GM18505 (cell line): ENCODE measurements around the gene SCAMP1.
A peak's percentile ranks its signal among the peaks of the same experiment; 100 is the strongest.
"Not testable (repeated sequence)": the region's sequence is repeated elsewhere in the genome, so short reads cannot be mapped to it uniquely, and the experiment has no call there.

Experiments
- ATAC-seq: cut with Tn5 transposase; IDR thresholded peaks from one replicate; pipeline ENCODE4 v1.9.1; 2021; ENCODE audit not compliant: unreplicated experiment
- POLR2A ChIP-seq: IDR thresholded peaks from 4 replicates; pipeline ENCODE4 v1.6.1; 2011; ENCODE audit warnings: borderline replicate concordance; ENCODE audit not compliant: insufficient read depth, insufficient read length; ENCODE audit errors: extremely low read depth

SCAMP1 gene

DNA sequence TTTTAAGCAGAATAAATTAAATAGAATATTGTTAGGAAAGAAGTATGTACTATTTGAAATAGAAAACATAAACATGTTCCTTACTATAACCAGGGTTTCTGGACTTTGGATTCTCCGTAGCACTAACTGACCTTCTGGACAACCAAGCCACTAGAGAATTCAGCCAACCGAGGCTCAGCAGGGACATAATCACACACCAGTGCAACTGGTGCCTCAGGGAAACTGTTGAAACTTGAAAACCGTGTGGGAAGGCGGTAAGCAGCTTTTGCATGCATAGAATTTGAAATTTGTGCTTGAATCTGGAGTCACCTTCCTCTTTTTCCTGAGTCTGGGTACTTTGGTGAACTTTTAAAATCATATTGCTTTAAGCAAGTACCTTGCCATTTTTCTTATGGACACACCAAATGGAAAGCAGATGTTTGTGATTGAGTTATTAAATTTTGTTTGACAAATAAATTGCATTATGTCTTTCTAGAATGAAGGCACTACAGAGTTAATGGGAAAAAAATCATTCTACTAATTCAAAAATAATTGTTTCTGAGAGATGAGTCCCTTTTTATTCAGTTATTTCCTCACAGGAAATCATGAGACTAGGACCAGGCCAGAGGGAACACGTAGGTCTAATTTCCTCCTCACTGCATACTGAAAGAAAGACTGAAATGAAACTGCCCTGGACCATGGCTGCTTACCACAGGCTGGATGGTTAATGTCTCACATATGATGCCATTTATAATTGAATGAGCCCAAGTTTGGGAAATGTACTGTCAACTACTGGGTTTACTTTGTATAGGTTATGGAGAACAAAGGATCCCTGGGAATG, 20.6 kb upstream of the SCAMP1 start:
- TF ChIP-seq POLR2A, result no peak
- ATAC-seq, result no peak

DNA sequence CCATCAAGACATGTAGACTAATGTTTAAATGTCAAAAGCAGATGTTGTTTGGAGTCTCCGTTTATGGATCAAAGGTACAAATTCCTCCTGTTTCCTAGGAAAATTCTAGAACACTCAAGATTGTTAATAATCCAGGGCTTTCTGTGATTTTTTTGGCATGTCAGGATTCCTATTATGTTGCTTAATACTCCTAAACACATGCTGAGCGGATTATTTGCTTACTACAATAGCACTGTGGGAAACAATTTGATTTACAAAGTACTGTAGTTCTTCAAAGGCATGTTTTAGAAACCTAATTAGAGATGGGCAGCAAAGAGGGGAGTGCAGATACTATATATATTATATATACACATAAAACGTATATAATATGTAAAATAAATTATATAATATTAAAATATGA, 19.0 kb upstream of the SCAMP1 start:
- TF ChIP-seq POLR2A, result no peak
- ATAC-seq, result no peak

DNA sequence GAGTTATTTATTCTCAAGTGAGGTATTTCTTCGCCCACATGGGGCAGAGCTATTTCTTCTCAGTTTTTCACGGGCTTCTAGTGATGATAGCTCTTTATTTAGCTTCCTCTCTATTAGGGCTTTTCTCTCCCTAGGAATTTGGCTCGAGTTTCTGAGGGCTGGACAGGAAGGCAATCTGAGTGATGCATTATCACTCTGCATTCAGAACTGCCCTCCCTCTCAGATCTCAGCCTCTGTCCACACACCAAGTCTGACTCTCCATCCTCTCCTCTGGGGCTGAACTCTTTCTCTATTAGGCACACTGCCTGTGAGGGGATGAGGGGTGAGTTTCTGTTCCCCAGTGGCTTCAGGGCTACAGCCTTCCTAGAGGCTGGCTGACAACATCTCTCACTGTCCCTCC, 14.9 kb upstream of the SCAMP1 start:
- ATAC-seq, result no peak
- TF ChIP-seq POLR2A, result no peak

DNA sequence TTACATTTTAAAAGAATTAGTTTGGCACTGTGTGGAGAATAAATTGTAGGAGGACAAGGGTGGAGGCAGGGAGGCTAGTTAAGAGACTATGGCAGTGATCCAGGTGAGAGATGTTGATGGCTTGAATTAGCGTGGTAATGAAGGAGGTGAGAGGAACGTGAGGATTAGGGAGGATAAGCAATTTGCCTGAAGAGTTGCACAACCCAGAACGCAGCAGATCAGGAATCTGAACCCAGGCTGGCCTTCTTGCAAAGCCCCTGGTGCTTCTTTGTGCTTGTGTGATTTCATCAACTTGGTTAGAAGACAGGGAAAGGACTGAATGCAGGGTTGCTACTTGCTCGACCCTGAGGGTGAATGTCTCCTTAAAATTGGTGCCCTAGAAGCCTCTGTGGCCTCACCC, 6.9 kb upstream of the SCAMP1 start:
- no peak for TF ChIP-seq POLR2A
- no peak for ATAC-seq

DNA sequence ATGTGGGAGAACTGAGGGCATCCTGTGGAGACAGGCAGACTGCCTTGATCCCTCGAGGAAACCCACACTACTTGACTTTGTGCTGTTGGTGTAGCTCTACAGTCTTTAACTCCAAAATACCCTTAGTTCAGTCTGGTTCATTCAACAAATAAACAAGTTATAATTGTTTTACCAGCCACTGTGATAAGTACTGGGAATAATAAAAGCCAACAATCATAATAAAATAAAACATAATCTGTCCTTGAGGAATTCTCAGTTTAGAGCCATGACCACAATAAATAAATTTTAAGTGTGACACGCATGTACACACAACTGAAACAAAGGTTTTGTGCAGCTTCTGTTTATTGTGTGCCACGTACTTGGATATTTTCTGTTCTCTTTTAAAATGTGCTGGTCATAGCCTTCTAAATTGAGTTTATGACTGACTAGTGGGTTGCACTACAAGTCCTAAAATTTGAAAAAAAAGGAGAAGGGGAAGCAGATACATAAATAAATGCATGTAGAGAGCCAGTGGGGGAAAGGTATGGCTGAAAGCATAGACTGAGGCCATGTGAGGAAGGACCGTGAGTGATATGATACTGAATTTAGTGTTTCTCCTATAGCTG, 6.2 kb upstream of the SCAMP1 start:
- ATAC-seq, result no peak
- TF ChIP-seq POLR2A, result no peak

DNA sequence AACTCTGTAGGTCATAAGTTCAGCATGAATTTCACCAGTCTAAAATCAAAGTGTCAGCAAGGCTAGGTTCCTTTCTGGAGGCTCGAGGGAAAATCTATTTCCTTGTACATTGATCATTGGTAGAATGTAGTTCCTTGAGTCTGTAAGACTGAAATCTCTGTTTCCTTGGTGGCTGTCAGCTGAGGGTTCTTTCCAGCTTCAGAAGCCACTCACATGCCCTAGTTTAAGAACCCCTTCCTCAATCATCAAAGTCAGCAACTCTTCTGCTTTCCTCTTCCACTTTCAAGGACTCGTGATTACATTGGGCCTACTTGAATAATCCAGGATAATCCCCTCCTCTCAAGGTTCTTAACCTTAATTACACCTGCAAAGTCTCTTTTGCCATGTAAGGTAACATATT, 4.9 kb upstream of the SCAMP1 start:
- no peak for TF ChIP-seq POLR2A
- ATAC-seq, result no peak

DNA sequence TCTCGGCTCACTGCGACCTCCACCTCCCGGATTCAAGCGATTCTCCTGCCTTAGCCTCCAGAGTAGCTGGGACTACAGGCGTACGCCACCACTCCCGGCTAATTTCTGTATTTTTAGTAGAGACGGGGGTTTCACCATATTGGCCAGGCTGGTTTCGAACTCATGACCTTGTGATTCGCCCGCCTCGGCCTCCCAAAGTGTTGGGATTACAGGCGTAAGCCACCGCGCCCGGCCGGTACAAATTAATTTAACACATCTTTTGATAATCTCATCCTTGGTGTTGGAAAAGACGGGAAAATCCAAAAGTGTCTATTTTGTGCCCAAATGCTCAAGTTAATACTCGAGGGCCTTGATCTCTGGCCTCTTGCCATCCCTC, 974 bp upstream of the SCAMP1 start:
- not testable (repeated sequence) for ATAC-seq

DNA sequence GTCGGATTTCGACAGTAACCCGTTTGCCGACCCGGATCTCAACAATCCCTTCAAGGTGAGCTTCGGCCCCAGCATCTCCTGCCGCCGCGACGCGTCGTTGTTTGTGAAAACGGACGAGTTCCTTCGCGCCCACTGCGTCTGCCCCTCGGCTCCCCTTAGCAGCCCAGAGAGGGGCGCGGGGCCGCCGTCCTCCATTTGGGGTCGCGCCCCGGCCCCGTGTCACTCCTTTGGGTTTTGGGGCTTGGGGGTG, 182 bp downstream of the SCAMP1 start:
- ATAC-seq, result no peak
- TF ChIP-seq POLR2A, result no peak

DNA sequence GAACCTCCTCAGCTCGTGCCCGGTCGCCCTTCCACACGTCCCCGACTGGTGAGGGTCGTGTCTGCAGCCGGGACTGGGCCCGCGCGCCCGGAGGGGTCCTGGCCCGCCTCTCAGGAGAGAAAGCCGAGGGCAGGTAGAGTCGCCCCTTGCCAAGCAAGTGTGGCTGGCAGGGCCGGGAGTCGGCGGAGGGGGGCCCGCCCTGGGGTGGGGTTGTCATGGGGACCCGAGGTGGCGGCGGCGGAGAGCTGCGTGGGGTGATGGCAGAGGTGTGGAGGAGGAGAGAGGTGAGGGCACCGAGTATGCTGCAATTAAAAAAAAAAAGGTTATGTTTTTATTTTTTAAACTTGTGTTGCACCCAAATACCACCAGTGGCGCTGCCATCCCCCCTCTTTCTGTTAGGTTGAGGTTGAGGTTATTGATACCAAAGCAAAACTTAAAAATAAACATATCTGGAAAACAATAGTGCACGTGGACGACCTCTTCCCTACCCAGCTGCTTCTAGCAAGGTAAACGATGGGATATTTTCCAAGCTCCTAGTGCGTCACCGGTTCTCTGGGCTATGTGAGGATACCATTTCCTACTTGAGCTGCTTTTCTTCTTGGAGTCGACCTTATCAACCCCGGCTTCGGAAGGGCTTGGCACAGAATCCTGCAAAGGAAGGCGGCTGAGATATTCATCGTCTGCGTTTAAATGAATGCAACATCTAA, 660 bp downstream of the SCAMP1 start:
- TF ChIP-seq POLR2A, result no peak
- peak; percentile 36 for ATAC-seq

DNA sequence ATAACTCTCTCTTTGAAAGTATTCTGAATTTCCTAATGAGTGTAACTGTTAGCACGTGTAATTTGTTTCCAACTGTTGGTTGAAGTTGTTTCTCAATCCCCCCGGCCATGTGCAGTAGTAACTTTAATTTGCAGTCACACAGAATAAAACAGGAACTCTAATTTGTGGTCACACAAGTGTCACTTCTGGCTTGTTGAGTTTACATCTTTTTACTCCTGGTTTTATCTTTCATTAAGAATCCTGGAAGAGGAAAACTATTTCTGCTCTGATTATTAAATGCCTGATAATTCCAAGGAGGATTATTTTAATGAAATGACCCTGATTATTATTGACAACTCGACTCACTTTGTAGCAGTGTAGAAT, 1.2 kb downstream of the SCAMP1 start:
- TF ChIP-seq POLR2A, result no peak
- ATAC-seq, result no peak

DNA sequence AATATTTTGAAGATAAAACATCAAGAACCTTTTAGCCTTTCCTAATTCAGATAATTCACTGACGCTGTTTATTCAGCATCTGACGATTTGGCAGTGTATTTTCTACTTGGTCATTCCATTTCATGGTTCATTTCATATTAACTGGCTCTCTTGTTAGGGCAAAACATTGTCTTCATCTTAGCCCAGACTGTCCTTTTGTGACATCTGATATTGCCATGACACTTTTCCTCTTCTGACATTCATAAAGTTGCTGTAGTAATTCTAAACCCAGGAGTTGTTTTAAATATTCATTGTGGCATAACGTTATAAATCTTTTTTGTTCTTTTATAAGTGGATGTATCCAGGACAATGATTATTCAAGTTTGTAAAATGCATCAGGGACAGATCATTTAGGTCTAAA, 1.8 kb downstream of the SCAMP1 start:
- no peak for ATAC-seq

DNA sequence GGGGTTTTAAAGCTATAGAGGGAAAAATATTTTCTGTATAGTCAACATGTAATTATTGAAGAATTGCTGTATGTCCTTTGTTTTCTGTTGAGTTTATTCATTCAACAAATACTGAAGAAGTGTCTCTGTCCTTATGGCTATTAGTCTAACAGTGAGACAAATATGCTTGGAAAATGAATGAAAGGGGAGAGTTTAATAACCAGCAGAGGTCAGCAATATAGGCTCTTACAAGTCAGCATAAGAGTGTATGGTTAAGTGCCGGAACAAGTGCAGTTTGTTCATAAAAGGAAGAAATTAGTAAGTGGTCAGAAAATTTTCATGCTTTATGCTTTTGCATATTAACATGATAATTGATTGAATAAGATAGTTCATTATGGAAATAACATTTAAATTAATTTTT, 3.6 kb downstream of the SCAMP1 start:
- no peak for ATAC-seq
- TF ChIP-seq POLR2A, result no peak

More for the DNA sequence above, 1.8 kb downstream of the SCAMP1 start:
- no peak for TF ChIP-seq POLR2A

DNA sequence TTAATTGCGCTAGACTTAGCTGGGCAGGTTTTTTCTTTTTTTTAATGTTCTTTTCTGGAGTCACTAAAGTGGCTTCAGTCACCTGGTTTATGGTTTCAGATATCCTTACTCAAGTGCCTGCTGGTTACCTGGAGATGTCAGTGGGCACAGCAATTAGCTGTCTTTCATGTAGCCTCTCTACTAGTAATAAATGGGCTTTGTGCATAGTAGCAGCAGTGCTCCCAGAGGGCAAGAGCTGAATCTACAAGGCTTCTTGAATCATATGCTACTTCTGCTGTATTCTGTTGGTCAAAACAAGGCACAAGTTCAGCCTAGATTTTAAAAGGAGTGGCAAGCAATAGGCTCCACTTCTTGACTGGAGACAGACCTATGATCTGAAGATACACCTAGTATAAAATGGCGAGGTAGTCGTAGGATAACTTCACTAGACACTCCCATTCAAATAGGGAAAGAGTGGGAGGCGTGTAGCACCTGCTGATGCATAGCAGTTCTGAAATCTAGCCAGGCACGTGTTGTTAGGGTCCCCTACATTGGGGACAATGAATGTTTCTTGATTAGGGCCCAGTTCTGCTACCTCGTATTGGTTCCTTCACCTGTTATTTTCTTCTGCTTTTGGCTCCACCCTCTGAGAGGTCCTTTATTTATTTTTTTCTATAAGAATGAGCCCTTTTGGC, 7.0 kb downstream of the SCAMP1 start:
- ATAC-seq, result no peak
- no peak for TF ChIP-seq POLR2A

DNA sequence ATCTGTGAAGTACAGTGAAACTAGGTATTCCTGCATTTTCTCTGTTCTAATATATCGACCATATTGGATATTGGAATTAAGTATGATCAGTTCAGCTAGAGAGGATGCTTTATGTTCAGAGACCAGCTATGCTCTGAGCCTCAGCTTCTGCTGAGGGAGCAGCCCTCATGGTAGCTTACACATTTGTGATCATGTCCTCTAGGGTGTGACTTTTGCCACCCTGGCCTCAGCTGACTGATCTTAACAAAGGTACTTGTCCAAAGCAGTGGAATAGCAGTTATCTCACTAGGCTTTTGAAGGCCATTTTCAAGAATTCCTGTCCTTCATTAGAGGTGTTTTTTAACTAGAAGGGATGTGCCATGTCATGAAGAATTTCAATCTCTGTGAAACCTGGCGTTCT, 9.3 kb downstream of the SCAMP1 start:
- TF ChIP-seq POLR2A, result no peak
- no peak for ATAC-seq
